HG03135 (cell line): Measurements from ENCODE around the gene ARL8A.
"Not testable (repeated sequence)": the region's sequence is repeated elsewhere in the genome, so short reads cannot be mapped to it uniquely, and the experiment has no call there.

Experiments
- ATAC-seq: cut with Tn5 transposase; IDR thresholded peaks from one replicate; pipeline ENCODE4 v1.9.1; 2021; ENCODE audit warnings: mild to moderate bottlenecking, moderate library complexity; ENCODE audit not compliant: unreplicated experiment

Gene ARL8A

GRCh38 chr1:202176949-202177927, 32.7 kb upstream of the ARL8A start:
- ATAC-seq, result no peak

- ATAC-seq, result no peak
Measured at GRCh38 chr1:202173993-202174392, 29.5 kb upstream of the ARL8A start.

- ATAC-seq, result no peak
Measured at GRCh38 chr1:202172015-202172355, 27.4 kb upstream of the ARL8A start.

GRCh38 chr1:202171292-202172014, 26.9 kb upstream of the ARL8A start:
- no peak for ATAC-seq

GRCh38 chr1:202170726-202171125, 26.2 kb upstream of the ARL8A start:
- ATAC-seq, result no peak

- no peak for ATAC-seq
Measured at GRCh38 chr1:202168861-202169260, 24.3 kb upstream of the ARL8A start.

GRCh38 chr1:202167708-202168415, 23.3 kb upstream of the ARL8A start:
- no peak for ATAC-seq

- not testable (repeated sequence) for ATAC-seq
Measured at GRCh38 chr1:202167054-202167453, 22.5 kb upstream of the ARL8A start.

GRCh38 chr1:202165942-202166843, 21.7 kb upstream of the ARL8A start:
- ATAC-seq, result no peak

GRCh38 chr1:202165267-202165941, 20.9 kb upstream of the ARL8A start:
- no peak for ATAC-seq

- ATAC-seq, result no peak
Measured at GRCh38 chr1:202164271-202165037, 19.9 kb upstream of the ARL8A start.

- ATAC-seq, result no peak
Measured at GRCh38 chr1:202163281-202164270, 19.0 kb upstream of the ARL8A start.

- no peak for ATAC-seq
Measured at GRCh38 chr1:202162418-202163280, 18.1 kb upstream of the ARL8A start.

GRCh38 chr1:202162047-202162417, 17.5 kb upstream of the ARL8A start:
- ATAC-seq, result no peak

- ATAC-seq, result no peak
Measured at GRCh38 chr1:202161151-202162046, 16.9 kb upstream of the ARL8A start.

GRCh38 chr1:202160377-202160940, 15.9 kb upstream of the ARL8A start, which contains the start of gene PTPN7:
PTPN7 (minus strand) TSS chr1:202160602; CDS start chr1:202159402, 1,200 bp downstream.
- no peak for ATAC-seq
